Neural cell (in vitro differentiated cells): Measurements from ENCODE around the gene BTBD16. TPM values are rescaled to one million over a fixed set of nuclear protein-coding genes. Genes with fewer than 3 reads are reported as not detected.

Source experiments
- H2AFZ ChIP-seq: fragments of 200-600, 300-800 bp; sonication (generic), shearing (Covaris generic); 2 replicates; pipeline ENCODE4 v1.6.0; 2014; ENCODE audit warnings: low read depth, mild to moderate bottlenecking, antibody characterized with exemption, low read length, moderate library complexity
- H3F3A ChIP-seq: fragments of 200-600 bp; shearing (Covaris generic); 2 replicates; pipeline ENCODE4 v1.6.1; 2016; ENCODE audit warnings: mild to moderate bottlenecking, moderate library complexity, mixed read lengths, antibody characterized with exemption, low read length; ENCODE audit not compliant: insufficient read depth, poor library complexity, severe bottlenecking
- H3K27ac ChIP-seq: fragments of 200-600, 300-800 bp; sonication (generic), shearing (Covaris generic); 2 replicates; pipeline ENCODE4 v1.5.1; 2014; ENCODE audit warnings: mild to moderate bottlenecking, low read length, moderate library complexity
- H3K27me3 ChIP-seq: fragments of 300-800, 200-600 bp; sonication (generic), shearing (Covaris generic); 2 replicates; pipeline ENCODE4 v1.6.0; 2014; ENCODE audit warnings: mild to moderate bottlenecking, low read depth, low read length, moderate library complexity; ENCODE audit not compliant: insufficient read depth
- H3K36me3 ChIP-seq: fragments of 300-800, 200-600 bp; sonication (generic), shearing (Covaris generic); 2 replicates; pipeline ENCODE4 v1.5.1; 2014; ENCODE audit warnings: mild to moderate bottlenecking, antibody characterized with exemption, low read length, moderate library complexity; ENCODE audit not compliant: insufficient read depth
- H3K4me2 ChIP-seq: fragments of 300-800, 200-600 bp; sonication (generic), shearing (Covaris generic); 2 replicates; pipeline ENCODE4 v1.6.0; 2014; ENCODE audit warnings: mild to moderate bottlenecking, low read length
- H3K4me3 ChIP-seq: fragments of 300-800, 200-600 bp; sonication (generic), shearing (Covaris generic); 2 replicates; pipeline ENCODE4 v1.5.1; 2014; ENCODE audit warnings: mild to moderate bottlenecking, low read length, moderate library complexity
- H3K79me2 ChIP-seq: fragments of 200-600 bp; shearing (Covaris generic); replicated peaks from 2 replicates; pipeline ENCODE4 v1.6.0; 2014; ENCODE audit warnings: mild to moderate bottlenecking, low read length, moderate library complexity; ENCODE audit not compliant: insufficient read depth
- H3K9ac ChIP-seq: fragments of 300-800, 200-600 bp; sonication (generic), shearing (Covaris generic); 2 replicates; pipeline ENCODE4 v1.6.1; 2016; ENCODE audit warnings: mild to moderate bottlenecking, low read length, mixed read lengths
- H3K9me2 ChIP-seq: fragments of 200-600 bp; shearing (Covaris generic); 2 replicates; pipeline ENCODE4 v1.6.1; 2016; ENCODE audit warnings: mild to moderate bottlenecking, low read length, mixed read lengths; ENCODE audit not compliant: insufficient read depth
- H3K9me3 ChIP-seq: fragments of 200-600, 300-800 bp; sonication (generic), shearing (Covaris generic); 2 replicates; pipeline ENCODE4 v1.6.1; 2016; ENCODE audit warnings: mild to moderate bottlenecking, mixed run types, low read length, moderate library complexity, mixed read lengths
- H4K20me1 ChIP-seq: fragments of 200-600 bp; shearing (Covaris generic); 2 replicates; pipeline ENCODE4 v1.6.1; 2016; ENCODE audit warnings: mild to moderate bottlenecking, mixed run types; ENCODE audit not compliant: insufficient read depth
- CTCF ChIP-seq: fragments of 450-650 bp; IDR thresholded peaks from 2 replicates; pipeline ENCODE4 v1.5.1; 2014; ENCODE audit warnings: antibody characterized with exemption, mild to moderate bottlenecking, moderate library complexity; ENCODE audit not compliant: poor library complexity, severe bottlenecking
- EP300 ChIP-seq: fragments of 450-650 bp; conservative IDR thresholded peaks from 2 replicates; pipeline ENCODE4 v1.6.1; 2014; ENCODE audit warnings: antibody characterized with exemption, mild to moderate bottlenecking, moderate library complexity; ENCODE audit not compliant: poor library complexity, severe bottlenecking
- EZH2 ChIP-seq: fragments of 200-600, 300-800 bp; shearing (Covaris generic), sonication (generic); IDR thresholded peaks from 2 replicates; pipeline ENCODE4 v1.6.1; 2014; ENCODE audit warnings: antibody characterized with exemption, low read length, borderline replicate concordance, mild to moderate bottlenecking; ENCODE audit not compliant: insufficient read depth, poor library complexity, severe bottlenecking
- MXI1 ChIP-seq: fragments of 450-650 bp; conservative IDR thresholded peaks from 2 replicates; pipeline ENCODE4 v1.6.1; 2014; ENCODE audit warnings: antibody characterized with exemption, mild to moderate bottlenecking; ENCODE audit not compliant: poor library complexity, severe bottlenecking
- POLR2AphosphoS5 ChIP-seq: IDR thresholded peaks from 2 replicates; pipeline ENCODE4 v1.6.1; 2012
- RAD21 ChIP-seq: fragments of 450-650 bp; conservative IDR thresholded peaks from 2 replicates; pipeline ENCODE4 v1.6.1; 2014; ENCODE audit warnings: antibody characterized with exemption, mild to moderate bottlenecking, moderate library complexity
- REST ChIP-seq: IDR thresholded peaks from 2 replicates; pipeline ENCODE4 v1.6.1; 2012; ENCODE audit warnings: borderline replicate concordance
- SMC3 ChIP-seq: fragments of 450-650 bp; conservative IDR thresholded peaks from 2 replicates; pipeline ENCODE4 v1.6.1; 2014; ENCODE audit warnings: antibody characterized with exemption, mild to moderate bottlenecking, moderate library complexity; ENCODE audit not compliant: poor library complexity
- TAF1 ChIP-seq: IDR thresholded peaks from 2 replicates; pipeline ENCODE4 v1.6.1; 2012; ENCODE audit warnings: low read depth
- polyA plus RNA-seq: library from polyadenylated mRNA; depleted of rRNA; stranded (reverse); fragments of >200 nt; gene quantifications from 2 replicates; pipeline ENCODE4 v1.2.3, GENCODE V29; 2014

The BTBD16 gene
- polyA plus RNA-seq, 1 donor from 2014 or later = not detected

- H2AFZ ChIP-seq = no peak overlapping the region
- no peaks in the 10 kb centered on the region for H3K36me3 ChIP-seq
- no peaks in the 10 kb centered on the region for H3F3A ChIP-seq
- H3K9me3 ChIP-seq = no peaks in the 10 kb centered on the region
- peaks cover 10% of the 10 kb centered on the region for H3K79me2 ChIP-seq
- no peaks in the 10 kb centered on the region for H4K20me1 ChIP-seq
- no peak overlapping the region for H3K4me2 ChIP-seq
- H3K9me2 ChIP-seq = no peaks in the 10 kb centered on the region
- no peak overlapping the region for H3K4me3 ChIP-seq
- no peak overlapping the region for H3K27ac ChIP-seq
- no peak overlapping the region for H3K9ac ChIP-seq
- H3K27me3 ChIP-seq = no peaks in the 10 kb centered on the region
- TF ChIP-seq TAF1 = no peak
- TF ChIP-seq RAD21 = no peak
- TF ChIP-seq SMC3 = no peak
- TF ChIP-seq CTCF = no peak
- no peak for TF ChIP-seq MXI1
- no peak for TF ChIP-seq EP300
- no peak for TF ChIP-seq EZH2
- TF ChIP-seq REST = no peak
These were observed 115.4 kb downstream of the BTBD16 start for GRCh38 chr10:122386514-122386913.

- no peaks in the 10 kb centered on the region for H4K20me1 ChIP-seq
- no peak overlapping the region for H3K27ac ChIP-seq
- TF ChIP-seq RAD21 = no peak
- no peak for TF ChIP-seq REST
- no peak for TF ChIP-seq EZH2
- no peak for TF ChIP-seq SMC3
- TF ChIP-seq MXI1 = no peak
- TF ChIP-seq POLR2AphosphoS5 = no peak
- TF ChIP-seq EP300 = no peak
- no peak for TF ChIP-seq TAF1
- no peak for TF ChIP-seq CTCF
- H3K9ac ChIP-seq = no peak overlapping the region
- H3K36me3 ChIP-seq = no peaks in the 10 kb centered on the region
- no peaks in the 10 kb centered on the region for H3K27me3 ChIP-seq
- no peaks in the 10 kb centered on the region for H3K9me3 ChIP-seq
- H3K4me3 ChIP-seq = no peak overlapping the region
- H3F3A ChIP-seq = no peaks in the 10 kb centered on the region
- no peak overlapping the region for H2AFZ ChIP-seq
- H3K79me2 ChIP-seq = peaks cover 16% of the 10 kb centered on the region
- no peak overlapping the region for H3K4me2 ChIP-seq
- no peaks in the 10 kb centered on the region for H3K9me2 ChIP-seq
These were observed 116.5 kb downstream of the BTBD16 start for GRCh38 chr10:122387572-122387971.
